Anterior cingulate cortex (tissue), 58 donors: ENCODE data around the gene HSD17B12.
"Not testable (repeated sequence)": the region's sequence is repeated elsewhere in the genome, so short reads cannot be mapped to it uniquely, and the experiment has no call there.

ENCODE experiments used
- DNase-seq, 58 donors: peaks; one replicate each; lab custom pipeline; 2025; lab: John Stamatoyannopoulos, UW

Gene HSD17B12

DNA sequence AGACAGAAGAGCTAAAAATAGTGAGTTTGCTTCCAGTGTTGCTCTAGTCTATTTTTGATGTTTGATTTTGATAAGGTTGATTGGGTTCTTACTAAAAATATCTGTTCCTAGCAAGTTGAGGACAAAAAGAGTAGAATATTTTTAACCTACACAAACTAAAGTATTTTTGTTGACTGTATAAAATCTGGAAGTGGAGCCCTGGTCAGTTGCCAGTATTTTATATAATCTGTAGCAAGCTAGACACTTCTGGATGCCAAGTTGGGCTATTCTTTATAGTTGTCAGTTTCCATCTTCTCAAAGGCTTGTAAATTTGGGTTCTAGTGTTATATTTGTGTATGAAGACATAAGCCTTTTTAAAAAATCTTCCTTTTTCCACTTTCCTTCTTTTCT is 56.7 kb downstream of the HSD17B12 start:
- DNase-seq = peak in 1 of 58 donors; percentile 14

DNA sequence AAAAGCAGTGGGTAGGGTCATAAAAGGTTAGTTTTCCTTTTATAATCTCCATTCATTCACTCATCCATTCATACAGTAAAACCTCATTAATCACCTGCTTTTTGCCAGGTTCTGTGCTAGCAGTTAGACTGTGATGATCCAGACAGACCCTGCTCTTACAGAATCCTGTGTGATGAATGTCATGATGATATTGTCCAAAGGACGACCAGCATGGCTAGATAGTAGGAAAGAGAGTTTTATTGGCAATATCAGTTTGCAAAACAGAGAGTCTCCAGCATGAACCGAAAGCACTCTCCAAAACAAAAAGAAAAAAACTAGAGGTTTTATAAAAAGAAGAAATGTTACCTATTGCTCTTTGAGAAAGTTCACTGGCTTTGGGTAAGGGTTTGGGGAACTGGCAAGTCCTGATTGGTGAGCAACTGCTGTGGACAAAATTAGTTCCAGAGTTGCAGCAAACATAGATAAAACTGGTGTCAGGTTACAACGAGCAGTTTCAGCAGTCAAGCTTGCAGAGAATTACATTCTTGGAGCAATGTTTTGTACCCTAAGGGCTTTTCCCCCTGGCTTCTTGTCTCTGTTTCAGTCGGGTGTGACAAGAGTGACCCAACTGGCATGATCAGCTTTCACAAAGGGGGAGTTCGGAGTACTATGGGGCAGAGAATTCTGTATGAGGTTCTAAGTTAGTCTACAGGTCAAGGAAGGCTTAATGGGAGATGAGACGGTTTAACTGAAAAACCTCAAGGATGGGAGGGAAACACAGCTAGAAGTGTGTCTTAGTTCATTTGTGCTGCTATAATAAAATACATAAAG is 58.3 kb downstream of the HSD17B12 start:
- no peak for DNase-seq

DNA sequence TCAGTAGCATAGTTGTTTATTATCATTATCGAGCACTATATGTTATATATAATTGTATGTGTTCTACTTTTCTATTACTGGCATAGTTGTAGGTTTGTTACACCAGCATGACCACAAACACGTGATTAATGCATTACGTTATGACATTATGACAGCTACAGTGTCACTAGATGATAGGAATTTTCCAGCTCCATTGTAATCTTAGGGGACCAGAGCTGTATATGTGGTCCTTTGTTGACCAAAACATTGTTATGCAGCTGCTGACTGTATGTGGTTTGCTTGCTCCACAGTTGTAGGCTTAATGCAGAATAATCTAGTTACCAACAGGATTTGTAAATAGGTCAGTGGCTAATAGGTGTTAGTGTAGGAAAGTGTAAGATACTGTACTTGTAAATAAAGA is 66.1 kb downstream of the HSD17B12 start:
- DNase-seq = no peak

DNA sequence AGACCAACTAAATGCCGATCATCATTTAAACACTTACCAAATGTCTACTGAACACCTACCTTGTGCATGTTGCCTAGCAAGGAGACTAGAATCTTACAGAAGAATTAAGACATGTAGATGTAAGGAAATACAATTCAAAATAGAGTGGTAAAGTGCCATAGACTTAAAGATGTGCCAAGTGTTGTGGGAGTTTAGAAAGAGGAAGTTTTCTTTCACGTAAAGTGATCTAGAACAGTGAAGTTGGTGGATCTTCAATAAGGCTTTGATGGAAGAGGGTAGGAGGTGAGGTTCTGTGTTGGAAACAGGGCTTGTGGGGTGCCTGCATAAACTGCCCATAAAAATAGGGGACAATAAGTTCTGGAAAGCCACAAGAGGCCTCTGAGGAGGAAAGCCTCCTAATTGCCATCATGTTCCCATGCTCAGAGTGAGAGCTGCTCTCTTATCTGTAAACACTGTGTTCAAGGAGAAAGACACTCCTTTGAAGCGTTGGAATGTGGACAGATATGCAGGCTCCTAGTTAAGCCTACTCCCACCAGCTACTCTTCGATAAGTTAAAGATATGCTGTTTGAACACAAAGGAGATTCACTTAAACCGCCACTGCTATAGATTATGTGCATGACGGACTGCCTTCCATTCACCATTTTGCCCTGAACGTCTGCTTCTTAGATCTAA is 66.7 kb downstream of the HSD17B12 start:
- no peak for DNase-seq

DNA sequence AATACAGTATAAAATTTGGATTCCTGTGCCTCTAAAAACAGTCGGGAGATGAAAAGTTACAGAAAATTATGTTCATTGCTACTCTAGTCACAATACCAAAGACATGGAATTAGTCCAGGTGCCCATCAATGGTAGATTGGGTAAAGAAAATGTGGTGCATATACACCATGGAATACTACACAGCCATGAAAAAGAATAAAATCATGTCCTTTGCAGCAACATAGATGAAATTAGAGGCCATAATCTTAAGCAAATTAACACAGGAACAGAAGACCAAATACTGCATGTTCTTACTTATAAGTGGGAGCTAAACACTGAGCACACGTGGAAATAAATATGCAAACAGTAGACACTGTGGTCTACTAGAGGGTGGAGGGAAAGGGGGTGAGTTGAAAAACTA is 67.6 kb downstream of the HSD17B12 start:
- DNase-seq = no peak

DNA sequence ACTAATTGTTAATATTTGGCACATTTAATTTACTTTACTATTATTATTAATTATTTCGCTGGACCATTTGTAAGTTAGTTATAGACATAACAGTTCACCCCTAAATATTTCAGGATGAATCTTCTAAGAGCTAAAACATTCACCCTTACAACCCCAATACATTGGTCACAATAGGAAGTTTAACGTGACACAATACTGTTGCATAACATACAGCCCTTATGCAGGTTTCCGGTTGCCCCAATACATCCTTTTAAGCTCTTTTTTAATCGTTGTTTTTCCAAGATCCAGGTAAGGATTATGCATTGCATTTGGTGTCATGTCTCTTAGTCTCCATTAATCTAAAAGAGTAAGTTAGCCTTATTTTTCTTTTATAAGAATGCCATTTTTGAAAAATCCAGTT is 71.2 kb downstream of the HSD17B12 start:
- DNase-seq = no peak

DNA sequence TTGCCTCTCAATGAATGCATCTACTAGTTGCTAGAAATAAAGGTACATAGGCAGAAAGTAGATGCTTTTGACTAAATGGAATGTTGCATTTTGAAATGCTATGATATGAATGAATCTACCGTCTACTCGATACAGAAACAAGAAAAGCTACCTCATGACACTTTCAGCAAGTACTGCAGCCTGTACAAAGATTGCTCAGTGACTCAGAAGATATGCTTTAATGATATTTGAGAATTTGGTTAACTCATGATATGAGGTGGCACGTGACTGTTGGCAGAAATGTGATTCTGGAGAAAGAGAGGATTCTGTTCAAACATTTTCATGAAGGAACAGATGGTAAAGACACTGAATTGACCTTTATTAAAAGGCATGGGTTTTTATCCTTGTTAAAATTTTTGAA is 76.0 kb downstream of the HSD17B12 start:
- no peak for DNase-seq

DNA sequence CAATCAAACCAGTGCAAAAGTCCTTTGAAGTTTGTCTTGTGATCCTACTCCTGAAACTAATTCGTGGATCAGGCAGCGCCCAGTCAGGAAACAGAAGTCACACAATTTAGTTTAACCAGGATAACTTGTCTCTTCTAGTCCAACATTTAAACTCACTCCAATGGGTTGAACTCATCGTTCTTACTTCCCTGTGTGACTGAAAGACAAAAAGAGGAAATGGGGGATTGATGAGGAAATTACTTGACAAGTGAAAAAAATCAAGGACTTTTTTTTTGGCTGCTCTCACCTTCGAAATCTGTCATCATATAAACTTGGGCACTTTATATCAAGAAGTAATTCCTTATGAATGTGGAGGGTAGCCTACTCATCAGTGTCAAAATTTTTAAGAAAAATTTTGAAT is 78.4 kb downstream of the HSD17B12 start:
- no peak for DNase-seq

DNA sequence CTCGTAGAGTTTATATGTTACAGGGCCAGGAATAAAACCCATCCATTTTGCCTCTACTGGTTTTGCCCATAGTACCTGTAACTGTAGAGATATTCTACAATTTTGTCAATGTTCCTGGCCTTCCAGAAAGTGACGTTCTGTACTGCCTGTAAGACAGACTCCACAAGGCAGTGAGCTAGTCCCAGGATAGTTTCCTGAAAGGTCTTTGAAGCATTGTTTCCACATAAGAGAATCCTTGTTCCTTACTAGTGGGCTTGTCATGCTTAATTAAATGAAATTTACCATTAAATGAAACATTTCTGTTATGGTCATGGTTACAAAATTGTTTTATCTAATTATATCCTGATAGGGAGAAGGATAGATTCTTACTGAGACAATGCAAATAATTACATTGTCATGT is 80.4 kb downstream of the HSD17B12 start:
- no peak for DNase-seq

DNA sequence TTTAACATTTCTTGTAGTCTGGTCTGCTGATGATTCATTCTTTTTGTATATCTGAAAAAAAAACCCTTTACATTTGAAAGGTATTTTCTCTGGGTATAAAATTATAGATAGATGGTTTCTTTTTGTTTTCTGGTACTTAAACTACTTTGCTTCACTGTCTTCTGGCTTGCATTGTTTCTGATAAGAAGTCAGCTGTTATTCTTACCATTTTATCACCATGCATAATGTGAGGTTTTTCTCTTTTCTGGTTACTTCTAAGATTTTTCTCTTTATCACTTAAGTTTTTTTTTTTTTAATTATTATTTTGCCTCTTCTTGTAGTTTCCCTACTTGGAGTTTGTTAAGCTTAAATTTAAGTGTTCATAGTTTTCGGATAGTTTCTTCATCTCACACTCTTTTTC is 84.7 kb downstream of the HSD17B12 start:
- no peak for DNase-seq

DNA sequence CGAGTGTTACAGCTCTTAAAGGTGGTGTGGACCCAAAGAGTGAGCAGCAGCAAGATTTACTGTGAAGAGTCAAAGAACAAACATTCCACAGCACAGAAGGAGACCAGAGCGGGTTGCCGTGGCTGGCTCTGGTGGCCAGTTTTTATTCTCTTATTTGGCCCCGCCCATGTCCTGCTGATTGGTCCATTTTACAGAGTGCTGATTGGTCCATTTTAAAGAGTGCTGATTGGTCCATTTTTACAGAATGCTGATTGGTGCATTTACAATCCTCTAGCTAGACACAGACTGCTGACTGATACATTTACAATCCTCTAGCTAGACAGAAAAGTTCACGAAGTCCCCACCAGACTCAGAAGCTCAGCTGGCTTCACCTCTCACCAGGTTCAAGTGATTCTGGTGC is 88.1 kb downstream of the HSD17B12 start:
- DNase-seq = not testable (repeated sequence)

DNA sequence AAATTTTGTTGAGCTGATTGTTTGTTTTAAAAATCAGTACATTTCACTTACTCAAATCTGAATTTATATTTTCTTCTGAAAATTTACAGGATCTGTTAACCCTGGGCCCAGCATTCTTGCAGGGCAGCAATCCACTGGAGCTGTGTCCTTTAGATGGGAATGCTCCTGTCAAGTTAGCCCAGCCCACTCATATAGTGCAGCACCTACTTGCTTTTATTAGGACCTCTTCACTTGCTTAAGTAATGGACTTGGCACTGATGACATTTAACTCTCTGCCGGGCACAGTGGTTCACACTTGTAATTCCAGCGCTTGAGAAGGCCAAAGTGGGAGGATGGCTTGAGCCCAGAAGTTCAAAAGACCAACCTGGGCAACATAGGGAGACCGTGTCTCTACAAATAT is 89.6 kb downstream of the HSD17B12 start:
- no peak for DNase-seq

DNA sequence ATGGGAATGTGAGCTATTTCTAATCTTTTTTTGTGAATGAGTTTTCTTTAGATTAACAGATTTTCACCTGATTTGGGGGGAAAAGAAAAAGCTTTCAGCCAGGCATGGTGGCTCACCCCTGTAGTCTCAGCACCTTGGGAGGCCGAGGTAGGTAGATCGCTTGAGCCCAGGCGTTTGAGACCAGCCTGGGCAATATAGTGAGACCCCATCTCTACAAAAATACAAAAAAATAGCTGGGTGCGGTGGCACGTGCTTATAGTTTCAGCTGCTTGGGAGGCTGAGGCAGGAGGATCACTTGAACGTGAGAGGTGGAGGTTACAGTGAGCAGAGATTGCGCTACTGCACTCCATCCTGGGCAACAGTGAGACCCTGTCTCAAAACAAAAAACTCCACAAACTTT is 92.2 kb downstream of the HSD17B12 start:
- no peak for DNase-seq

DNA sequence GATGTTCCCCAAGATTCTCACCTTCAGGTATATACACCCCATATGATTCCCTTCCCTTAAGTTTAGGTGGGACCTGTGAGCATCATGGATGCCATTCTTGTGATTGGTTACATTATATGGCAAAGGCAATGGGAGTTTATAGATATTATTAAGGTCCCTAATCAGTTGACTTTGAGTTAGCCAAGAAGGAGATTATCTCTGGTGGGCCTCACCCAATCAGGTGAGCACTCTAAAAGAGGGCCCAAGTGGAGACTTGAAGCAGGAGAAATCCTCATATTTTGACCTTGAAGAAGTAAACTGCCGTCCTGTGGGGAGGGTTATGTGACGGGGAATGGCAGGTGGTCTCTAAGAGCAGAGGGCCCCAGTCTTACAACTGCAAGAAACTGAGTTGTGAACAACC is 94.2 kb downstream of the HSD17B12 start:
- DNase-seq = no peak

DNA sequence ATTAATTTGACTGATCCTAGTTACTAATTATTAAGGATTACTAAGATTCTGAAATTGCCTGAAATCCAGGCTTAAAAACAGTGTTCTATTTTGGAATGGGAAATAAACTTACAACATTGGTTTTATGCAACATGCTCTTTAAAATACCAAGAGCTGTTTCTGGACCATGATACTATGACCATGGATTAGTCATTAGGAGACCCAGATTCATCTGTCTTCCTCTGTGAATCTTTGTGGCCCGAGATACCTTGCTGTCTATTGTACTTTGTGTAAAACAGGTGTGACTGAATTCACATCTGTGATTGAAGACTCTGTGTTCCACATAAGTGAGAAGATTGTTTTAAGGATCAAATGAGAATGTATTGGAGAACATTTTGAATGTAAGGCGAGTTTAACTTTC is 98.8 kb downstream of the HSD17B12 start:
- no peak for DNase-seq

DNA sequence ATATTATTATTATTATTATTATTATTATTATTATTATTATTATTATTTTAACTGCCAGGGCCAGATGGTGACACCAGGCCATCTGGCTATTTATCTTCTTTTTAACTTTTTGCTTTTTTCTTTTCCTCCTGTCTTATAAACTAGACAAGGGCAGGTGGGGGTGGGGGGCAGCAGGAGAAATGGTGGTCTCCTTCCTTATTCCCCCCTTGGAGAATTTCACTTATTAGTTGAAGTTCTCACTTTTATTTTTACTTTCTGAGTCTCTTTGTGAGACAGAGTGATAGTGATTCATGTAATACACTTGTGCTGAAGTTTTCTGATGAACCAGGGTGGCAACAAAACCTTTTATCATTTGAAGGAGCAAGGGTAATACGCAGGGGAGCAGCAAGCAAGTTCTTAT is 103.8 kb downstream of the HSD17B12 start:
- DNase-seq = no peak

DNA sequence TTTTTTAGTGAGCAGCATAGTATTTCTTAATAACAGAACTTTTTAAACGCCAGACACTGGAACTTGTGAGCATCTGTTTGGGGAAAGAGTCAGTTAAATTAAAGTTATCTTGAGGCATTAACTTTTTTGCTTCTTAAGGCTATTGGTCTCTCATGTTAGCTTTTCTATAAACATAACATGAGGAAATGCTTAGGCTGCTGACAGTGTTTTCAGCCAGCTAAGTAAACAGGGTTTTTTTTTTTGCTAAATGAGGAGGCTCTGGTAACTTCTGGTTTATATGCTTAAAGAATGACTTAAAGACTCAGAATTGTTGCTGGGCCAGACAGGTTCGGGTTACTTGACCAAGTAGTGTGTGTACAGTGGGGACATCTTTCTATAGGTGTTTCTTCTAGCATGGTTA is 104.3 kb downstream of the HSD17B12 start:
- no peak for DNase-seq

DNA sequence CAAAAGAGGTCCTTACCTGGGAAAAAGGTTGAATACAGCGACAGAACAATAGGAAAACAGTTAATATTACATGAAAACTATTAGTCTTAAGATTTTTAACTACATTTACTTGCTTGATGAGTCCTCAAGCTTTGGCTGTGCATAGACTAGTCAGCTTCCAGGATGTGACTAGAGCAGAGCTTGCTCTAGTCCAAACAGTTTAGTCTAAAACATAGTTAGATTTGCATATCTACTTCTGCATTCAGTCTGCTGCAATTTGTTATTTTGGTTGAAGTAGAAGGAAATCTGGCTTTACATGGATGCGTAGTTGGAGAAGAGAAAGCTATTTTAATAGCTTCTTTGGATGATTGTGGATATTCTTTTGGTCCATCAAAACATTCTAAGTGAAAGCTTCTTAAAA is 104.8 kb downstream of the HSD17B12 start:
- no peak for DNase-seq

DNA sequence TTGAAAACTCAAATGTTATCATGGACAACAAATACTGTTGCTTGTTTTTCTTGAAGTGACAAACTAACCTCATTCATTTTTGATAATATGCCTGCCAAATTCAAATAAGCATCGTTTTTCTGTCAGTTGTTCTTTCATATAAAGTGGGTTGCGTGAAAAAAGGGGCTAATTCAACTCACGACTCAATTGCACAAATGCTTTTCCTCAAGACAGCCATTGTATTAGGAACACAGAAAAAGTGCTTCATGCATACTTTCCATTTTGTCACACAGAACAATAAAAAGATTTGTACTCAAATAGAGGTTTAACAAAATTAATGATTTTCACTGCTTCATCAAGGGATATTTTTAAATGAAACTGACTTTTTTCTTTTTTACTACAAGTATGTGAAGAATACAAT is 105.5 kb downstream of the HSD17B12 start:
- no peak for DNase-seq

DNA sequence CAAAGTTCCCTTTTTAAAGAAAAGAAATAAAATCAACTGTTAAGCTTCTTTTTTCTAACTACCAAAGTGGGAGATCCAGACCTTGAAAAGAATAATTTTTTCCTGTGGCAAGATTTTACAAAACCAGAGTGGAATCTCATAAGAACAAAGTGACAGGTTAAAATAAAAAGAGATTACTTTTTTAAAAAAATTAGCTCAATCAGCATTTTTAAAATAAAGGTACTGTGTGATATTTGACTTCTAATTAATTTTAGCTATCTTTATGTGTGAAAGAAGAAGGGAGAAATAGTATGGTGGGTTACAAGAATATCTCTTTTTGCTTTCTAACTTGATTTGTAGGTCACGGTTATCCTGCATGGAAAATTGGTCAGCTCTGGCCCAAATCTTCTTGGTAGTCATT is 107.3 kb downstream of the HSD17B12 start:
- no peak for DNase-seq

DNA sequence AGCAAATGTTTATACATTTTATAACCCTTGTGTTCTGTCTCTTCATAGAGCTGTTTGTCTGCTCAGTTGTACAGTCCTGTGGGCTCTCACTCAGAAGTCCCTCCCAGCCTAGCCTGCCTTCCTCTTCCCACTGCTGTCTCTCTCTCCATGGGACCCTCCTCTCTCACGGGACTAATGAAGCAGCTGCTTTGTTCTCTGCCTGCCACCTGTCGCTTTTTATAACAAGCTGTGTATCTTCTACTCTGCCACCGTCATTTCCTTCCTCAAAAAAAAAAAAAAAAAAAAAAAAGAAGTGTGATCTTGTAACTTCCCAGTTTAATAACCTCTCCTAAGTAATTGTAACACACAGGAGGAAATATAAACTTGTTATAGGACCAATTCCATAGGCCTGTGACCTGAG is 107.9 kb downstream of the HSD17B12 start:
- DNase-seq = peak in 1 of 58 donors; percentile 1

DNA sequence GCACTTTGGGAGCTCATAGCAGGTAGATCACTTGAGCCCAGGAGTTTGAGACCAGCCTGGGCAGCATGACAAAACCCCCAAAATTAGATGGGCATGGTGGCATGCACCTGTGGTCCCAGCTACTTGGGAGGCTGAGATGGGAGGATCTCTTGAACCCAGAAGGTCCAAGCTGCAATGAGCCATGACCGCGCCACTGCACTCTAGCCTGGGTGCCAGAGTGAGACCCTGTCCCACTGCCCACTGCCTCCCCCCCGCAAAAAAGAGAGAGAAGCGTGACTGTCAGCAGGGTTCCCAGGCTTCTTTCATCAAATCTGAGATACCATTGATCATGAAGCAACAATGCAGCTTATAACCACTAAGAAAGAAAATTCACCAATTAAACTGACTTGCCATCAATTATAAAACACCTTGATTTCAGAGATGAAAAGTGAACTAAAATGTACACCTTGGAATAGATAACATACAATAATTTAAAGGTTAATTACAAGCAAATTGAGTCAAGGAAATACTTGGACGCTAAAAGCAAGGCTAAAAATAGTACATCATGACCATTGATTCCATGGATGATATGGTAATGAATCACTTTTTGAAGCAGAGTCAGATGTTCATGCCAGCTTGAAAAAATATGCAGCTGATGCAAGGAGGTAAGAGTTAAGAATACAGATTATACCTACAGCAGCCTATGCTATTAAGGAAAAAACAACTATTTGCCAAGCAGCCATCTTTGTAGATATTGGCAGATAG is 109.3 kb downstream of the HSD17B12 start:
- no peak for DNase-seq
